GM23338 (cell line): ENCODE data around the gene CACHD1. TPM values are rescaled to one million over a fixed set of nuclear protein-coding genes. Genes with fewer than 3 reads are reported as not detected.

Experiments used
- ATAC-seq: fragments of 200-7000 bp; cut with Tn5 transposase; 3 replicates; pipeline ENCODE4 v1.9.1; 2020
- DNase-seq: peaks from one replicate; pipeline ENCODE4 v3.0.0-alpha.2; 2015; ENCODE audit warnings: low spot score
- H2AFZ ChIP-seq: fragments of 200-600 bp; sonication (generic); 2 replicates; pipeline ENCODE4 v1.8.0; 2016; ENCODE audit warnings: antibody characterized with exemption, mild to moderate bottlenecking, moderate library complexity
- H3F3A ChIP-seq: fragments of 200-600 bp; sonication (generic); replicated peaks from 2 replicates; pipeline ENCODE4 v1.8.0; 2017; ENCODE audit warnings: antibody characterized with exemption, mixed run types, low read depth
- H3K27ac ChIP-seq: fragments of 200-600 bp; sonication (generic); 2 replicates; pipeline ENCODE4 v1.6.1; 2016; ENCODE audit warnings: low read depth
- H3K27me3 ChIP-seq: fragments of 200-600 bp; sonication (generic); 2 replicates; pipeline ENCODE4 v1.8.0; 2016; ENCODE audit warnings: mild to moderate bottlenecking, mixed run types, moderate library complexity; ENCODE audit not compliant: insufficient read depth
- H3K36me3 ChIP-seq: fragments of 200-600 bp; sonication (generic); 2 replicates; pipeline ENCODE4 v1.8.0; 2016; ENCODE audit warnings: mild to moderate bottlenecking; ENCODE audit not compliant: insufficient read depth
- H3K4me1 ChIP-seq: fragments of 200-600 bp; sonication (generic); 2 replicates; pipeline ENCODE4 v1.8.0; 2016; ENCODE audit warnings: mild to moderate bottlenecking, moderate library complexity; ENCODE audit not compliant: insufficient read depth
- H3K4me2 ChIP-seq: fragments of 200-600 bp; sonication (generic); 2 replicates; pipeline ENCODE4 v1.7.1; 2017; ENCODE audit warnings: mixed run types
- H3K4me3 ChIP-seq: fragments of 200-600 bp; sonication (generic); 2 replicates; pipeline ENCODE4 v1.6.1; 2016; ENCODE audit warnings: mixed run types
- H3K79me2 ChIP-seq: fragments of 200-600 bp; sonication (generic); replicated peaks from 2 replicates; pipeline ENCODE4 v1.8.0; 2017; ENCODE audit warnings: mild to moderate bottlenecking; ENCODE audit not compliant: insufficient read depth
- H3K9me2 ChIP-seq: fragments of 200-600 bp; sonication (generic); 2 replicates; pipeline ENCODE4 v1.8.0; 2017; ENCODE audit not compliant: insufficient read depth
- H4K20me1 ChIP-seq: fragments of 200-600 bp; sonication (generic); replicated peaks from 2 replicates; pipeline ENCODE4 v1.8.0; 2017; ENCODE audit warnings: mild to moderate bottlenecking; ENCODE audit not compliant: insufficient read depth
- H3K27ac Mint-ChIP-seq: 2 replicates; pipeline ENCODE4 v1.8.0; 2020; ENCODE audit warnings: inconsistent platforms, mild to moderate bottlenecking, moderate library complexity, mixed read lengths
- H3K27me3 Mint-ChIP-seq: 3 replicates; pipeline ENCODE4 v1.8.0; 2022; ENCODE audit warnings: low read depth, mild to moderate bottlenecking, moderate library complexity, mixed read lengths, inconsistent platforms; ENCODE audit not compliant: insufficient read depth, poor library complexity
- H3K36me3 Mint-ChIP-seq: 3 replicates; pipeline ENCODE4 v1.8.0; 2021; ENCODE audit warnings: low read depth, mild to moderate bottlenecking, inconsistent platforms, moderate library complexity, mixed read lengths
- H3K4me1 Mint-ChIP-seq: 3 replicates; pipeline ENCODE4 v1.8.0; 2020; ENCODE audit warnings: mild to moderate bottlenecking, inconsistent platforms, mixed read lengths
- H3K4me3 Mint-ChIP-seq: 3 replicates; pipeline ENCODE4 v1.8.0; 2021; ENCODE audit warnings: moderate library complexity, mild to moderate bottlenecking, inconsistent platforms, mixed read lengths
- H3K9me3 Mint-ChIP-seq: 3 replicates; pipeline ENCODE4 v1.8.0; 2020; ENCODE audit warnings: moderate library complexity, mild to moderate bottlenecking, inconsistent platforms, mixed read lengths
- CREB1 ChIP-seq: fragments of 250-450 bp; sonication (Bioruptor Pico); IDR thresholded peaks from 2 replicates; pipeline ENCODE4 v1.5.0; 2020; ENCODE audit warnings: low read depth, mild to moderate bottlenecking, moderate library complexity
- CTCF ChIP-seq, 2 experiments: fragments of 200-600 bp in 1 of 2; sonication (generic) in 1 of 2; conservative IDR thresholded peaks; 2 replicates each; pipeline versions ENCODE4 v1.5.1 to v1.6.1; 2016 to 2017; ENCODE audit warnings: antibody characterized with exemption in 2 of 2, low read depth in 2 of 2, mild to moderate bottlenecking in 2 of 2, moderate library complexity in 1 of 2
- ETS1 ChIP-seq: IDR thresholded peaks from 2 replicates; pipeline ENCODE4 v1.6.1; 2016; ENCODE audit warnings: antibody characterized with exemption
- EZH2 ChIP-seq: fragments of 200-600 bp; sonication (generic); IDR thresholded peaks from one replicate; pipeline ENCODE4 v1.8.0; 2017; ENCODE audit warnings: antibody characterized with exemption, mild to moderate bottlenecking, low read depth; ENCODE audit not compliant: unreplicated experiment
- EZH2phosphoT487 ChIP-seq: fragments of 200-600 bp; sonication (generic); IDR thresholded peaks from one replicate; pipeline ENCODE4 v1.8.1; 2018; ENCODE audit warnings: antibody characterized with exemption; ENCODE audit not compliant: unreplicated experiment
- JUNB ChIP-seq: IDR thresholded peaks from one replicate; pipeline ENCODE4 v1.6.1; 2016; ENCODE audit warnings: antibody characterized with exemption; ENCODE audit not compliant: unreplicated experiment
- NANOG ChIP-seq: IDR thresholded peaks from 2 replicates; pipeline ENCODE4 v1.6.1; 2016; ENCODE audit warnings: antibody characterized with exemption, borderline replicate concordance
- POLR2AphosphoS5 ChIP-seq: IDR thresholded peaks from 2 replicates; pipeline ENCODE4 v1.6.1; 2016; ENCODE audit warnings: antibody characterized with exemption, low read depth
- REST ChIP-seq: IDR thresholded peaks from one replicate; pipeline ENCODE4 v1.6.1; 2018; ENCODE audit warnings: antibody characterized with exemption; ENCODE audit not compliant: unreplicated experiment
- STAT1 ChIP-seq: IDR thresholded peaks from one replicate; pipeline ENCODE4 v1.6.1; 2016; ENCODE audit warnings: antibody characterized with exemption; ENCODE audit not compliant: unreplicated experiment
- ZNF114 ChIP-seq: fragments of 250-450 bp; sonication (Bioruptor Pico); IDR thresholded peaks from 2 replicates; pipeline ENCODE4 v1.5.0; 2020; ENCODE audit warnings: mild to moderate bottlenecking, moderate library complexity
- ZNF331 ChIP-seq: fragments of 250-450 bp; sonication (Bioruptor Pico); IDR thresholded peaks from 2 replicates; pipeline ENCODE4 v1.5.0; 2020; ENCODE audit warnings: low read depth, mild to moderate bottlenecking, moderate library complexity
- ZNF462 ChIP-seq: fragments of 250-450 bp; sonication (Bioruptor Pico); IDR thresholded peaks from 2 replicates; pipeline ENCODE4 v1.5.0; 2020; ENCODE audit warnings: mild to moderate bottlenecking, moderate library complexity
- polyA plus RNA-seq: library from polyadenylated mRNA; unstranded; fragments of >200 nt; fragmentation: Nextera tagmentation; extraction: Ambion mirVana; gene quantifications from 2 replicates; pipeline ENCODE4 v1.2.1, GENCODE V29; 2016
- total RNA-seq: library from RNA; depleted of rRNA; stranded (reverse); fragments of >200 nt; shearing (Covaris generic); gene quantifications from 2 replicates; pipeline ENCODE4 v1.2.3, GENCODE V29; 2014

The CACHD1 gene
- total and polyA plus RNA-seq, 2 experiments from 2014 or later: 12.6 to 43.7 TPM

GRCh38 chr1:64624808-64625207, 154.9 kb downstream of the CACHD1 start:
- H3K27ac Mint-ChIP-seq: no peak overlapping the region
- H4K20me1 ChIP-seq: peaks cover 21% of the 10 kb centered on the region
- peaks cover 4% of the 10 kb centered on the region; the same call in 1 of the 2 replicates for H3K4me1 ChIP-seq
- 0 out of 2 replicates have a peak, but pooled peaks cover 4% of the 10 kb centered on the region for H3K36me3 ChIP-seq
- no peak overlapping the region for H2AFZ ChIP-seq
- no peak overlapping the region for H3K4me3 ChIP-seq
- H3K27me3 ChIP-seq: no peaks in the 10 kb centered on the region
- H3K9me2 ChIP-seq: no peaks in the 10 kb centered on the region
- H3K9me3 Mint-ChIP-seq: no peaks in the 10 kb centered on the region
- H3F3A ChIP-seq: no peaks in the 10 kb centered on the region
- ATAC-seq (no peak), DNase-seq (no peak)
- no peak overlapping the region for H3K4me2 ChIP-seq
- no peak overlapping the region for H3K27ac ChIP-seq
- peaks cover 18% of the 10 kb centered on the region for H3K79me2 ChIP-seq
- no peak for TF ChIP-seq CTCF (conservative IDR thresholded peaks at IDR 0.05; ENCODE audit: low read depth in 2 of 2)
- no peak for TF ChIP-seq ZNF462 (CRISPR knock-in tag)
- no peak for TF ChIP-seq CREB1 (CRISPR knock-in tag)
- TF ChIP-seq ZNF114 (CRISPR knock-in tag): no peak
- no peak for TF ChIP-seq NANOG
- TF ChIP-seq JUNB: no peak
- TF ChIP-seq ETS1: no peak
- TF ChIP-seq ZNF331: no peak
- no peak for TF ChIP-seq STAT1
- TF ChIP-seq REST: no peak
- TF ChIP-seq EZH2phosphoT487: no peak
- TF ChIP-seq EZH2: no peak
- TF ChIP-seq POLR2AphosphoS5: no peak
- H3K4me1 Mint-ChIP-seq: peaks cover 27% of the 10 kb centered on the region
- no peak overlapping the region for H3K4me3 Mint-ChIP-seq
- no peaks in the 10 kb centered on the region for H3K27me3 Mint-ChIP-seq
- peaks cover 3% of the 10 kb centered on the region; the same call in 2 of the 3 replicates for H3K36me3 Mint-ChIP-seq
